HepG2 (cell line): ENCODE results near the gene PLOD3. TPM values are rescaled to one million over a fixed set of nuclear protein-coding genes. Genes with fewer than 3 reads are reported as not detected.
A peak's percentile ranks its signal among the peaks of the same experiment; 100 is the strongest.

ENCODE experiments used
- FOSL2 ChIP-seq: sonication (generic); formaldehyde crosslinking; IDR thresholded peaks from 2 replicates; pipeline ENCODE4 v1.4.0; 2020; ENCODE audit warnings: missing genetic modification reagents
- GMEB1 ChIP-seq: sonication (generic); formaldehyde crosslinking; IDR thresholded peaks from 2 replicates; pipeline ENCODE4 v1.5.1; 2020; ENCODE audit warnings: missing genetic modification reagents, mild to moderate bottlenecking, borderline replicate concordance
- HOXA3 ChIP-seq: sonication (generic); formaldehyde crosslinking; IDR thresholded peaks from 2 replicates; pipeline ENCODE4 v1.5.0; 2020; ENCODE audit warnings: missing genetic modification reagents
- IKZF5 ChIP-seq: IDR thresholded peaks from 2 replicates; pipeline ENCODE4 v1.6.1; 2018; ENCODE audit warnings: missing genetic modification reagents, mild to moderate bottlenecking, missing compliant biosample characterization
- ISL2 ChIP-seq: sonication (generic); formaldehyde crosslinking; IDR thresholded peaks from 2 replicates; pipeline ENCODE4 v1.5.0; 2020; ENCODE audit warnings: missing genetic modification reagents
- NFATC3 ChIP-seq: sonication (generic); formaldehyde crosslinking; IDR thresholded peaks from 2 replicates; pipeline ENCODE4 v1.5.1; 2020; ENCODE audit warnings: mild to moderate bottlenecking, missing genetic modification reagents
- PITX1 ChIP-seq: sonication (generic); formaldehyde crosslinking; IDR thresholded peaks from 2 replicates; pipeline ENCODE4 v1.5.1; 2020; ENCODE audit warnings: mild to moderate bottlenecking, missing genetic modification reagents
- RAD51 ChIP-seq: fragments of 450-650 bp; IDR thresholded peaks from 2 replicates; pipeline ENCODE4 v1.6.1; 2016; ENCODE audit warnings: borderline replicate concordance
- REST ChIP-seq, 2 experiments: IDR thresholded peaks; 2 replicates each; pipeline ENCODE4 v1.6.1; 2011 to 2012; ENCODE audit warnings: low read length in 2 of 2, borderline replicate concordance in 1 of 2, low read depth in 1 of 2, mild to moderate bottlenecking in 1 of 2, moderate library complexity in 1 of 2
- SSRP1 ChIP-seq: IDR thresholded peaks from 2 replicates; pipeline ENCODE4 v1.6.1; 2016; ENCODE audit warnings: control low read depth
- ZBTB10 ChIP-seq: sonication (generic); formaldehyde crosslinking; IDR thresholded peaks from 2 replicates; pipeline ENCODE4 v1.4.0; 2020; ENCODE audit warnings: missing genetic modification reagents, borderline replicate concordance
- ZGPAT ChIP-seq: IDR thresholded peaks from 2 replicates; pipeline ENCODE4 v1.6.1; 2016; ENCODE audit warnings: mild to moderate bottlenecking
- ZNF275 ChIP-seq: sonication (generic); formaldehyde crosslinking; IDR thresholded peaks from 2 replicates; pipeline ENCODE4 v1.8.0; 2022; ENCODE audit warnings: missing genetic modification reagents, mild to moderate bottlenecking, inconsistent platforms, borderline replicate concordance
- ZNF337 ChIP-seq: sonication (generic); formaldehyde crosslinking; IDR thresholded peaks from 2 replicates; pipeline ENCODE4 v1.5.1; 2020; ENCODE audit warnings: missing genetic modification reagents, low read depth, mild to moderate bottlenecking, borderline replicate concordance
- ZSCAN9 ChIP-seq: IDR thresholded peaks from 2 replicates; pipeline ENCODE4 v1.6.1; 2016; ENCODE audit warnings: borderline replicate concordance
- polyA plus RNA-seq, 8 experiments: library from polyadenylated mRNA; depleted of rRNA in 3 of 8; stranded (reverse) in 7 of 8; unstranded in 1 of 8; fragments of >200 nt; fragmentation: Illumina TruSeq in 4 of 8; extraction: Trizol in 4 of 8; gene quantifications; 2 replicates each; pipeline versions ENCODE4 v1.2.1 to v1.2.3, GENCODE V29; 2011 to 2016; ENCODE audit warnings: low read depth in 4 of 8, missing spikeins in 1 of 8, mixed read lengths in 1 of 8; ENCODE audit not compliant: insufficient read depth in 1 of 8
- total RNA-seq, 5 experiments: library from RNA; depleted of rRNA; stranded (reverse); fragments of >200 nt; fragmentation: Illumina TruSeq; extraction: Trizol; gene quantifications; 2 replicates each; pipeline ENCODE4 v1.2.3, GENCODE V29; 2016; ENCODE audit warnings: low read depth in 1 of 5

PLOD3 gene
- total and polyA plus RNA-seq, 2 of the 13 experiments (the other 11 are each of a cell fraction or from before 2014, with no cell fraction given) = 65.8 to 67.4 TPM

- TF ChIP-seq ZSCAN9 (CRISPR knock-in tag) (peak; percentile 43; the same call in 1 of the 2 replicates), ZNF275 (CRISPR knock-in tag) (0 out of 2 replicates have a peak, but pooled peaks have one; percentile 22), ZNF337 (CRISPR knock-in tag) (peak; percentile 58; the same call in 1 of the 2 replicates), RAD51 (peak; percentile 68), FOSL2 (CRISPR knock-in tag) (0 out of 2 replicates have a peak, but pooled peaks have one; percentile 21), ISL2 (peak; percentile 45; the same call in 1 of the 2 replicates), REST (IDR thresholded peaks at IDR 0.05; ENCODE audit: borderline replicate concordance in 1 of 2, low read depth in 1 of 2, low read length in 2 of 2) (no peak), IKZF5 (CRISPR knock-in tag) (peak; percentile 42; the same call in 1 of the 2 replicates), HOXA3 (peak; percentile 64), GMEB1 (peak; percentile 48; the same call in 1 of the 2 replicates), ZGPAT (CRISPR knock-in tag) (peak; percentile 75), ZBTB10 (CRISPR knock-in tag) (0 out of 2 replicates have a peak, but pooled peaks have one; percentile 30), PITX1 (CRISPR knock-in tag) (peak; percentile 31; the same call in 1 of the 2 replicates), SSRP1 (no peak), NFATC3 (CRISPR knock-in tag) (peak; percentile 85; the same call in 1 of the 2 replicates)
Measured at GRCh38 chr7:101251871-101252659, 34.7 kb upstream of the PLOD3 start (continued).
